ENCODE data around the gene FAM184B.

FAM184B gene

GRCh38 chr4:17758485-17758884 lies 22.9 kb downstream of the FAM184B start:
- Histone ChIP-seq H2BK15ac (ENCODE audit: low read length) (no peak overlapping the region), H4K8ac (ENCODE audit: low read depth, low read length) (no peak overlapping the region), H3K14ac (ENCODE audit: low read length) (no peak overlapping the region), H2BK120ac (ENCODE audit: low read depth, low read length) (no peak overlapping the region), H3K4me3 (ENCODE audit: low read length in 2 of 2) (no peak overlapping the region), H3K27ac (replicated peaks; ENCODE audit: low read length) (no peak overlapping the region), H2AFZ (ENCODE audit: low read length) (no peak overlapping the region), H3K79me1 (ENCODE audit: low read depth, low read length) (no peaks in the 10 kb centered on the region), H2BK12ac (ENCODE audit: low read length) (no peak overlapping the region), H3K36me3 (replicated peaks in 1 of 2; ENCODE audit: control insufficient read depth in 2 of 2, insufficient read depth in 2 of 2, low read length in 2 of 2) (no peaks in the 10 kb centered on the region), H2BK5ac (ENCODE audit: low read length) (no peak overlapping the region), H3K9me3 (replicated peaks in 1 of 2; ENCODE audit: control insufficient read depth in 2 of 2, insufficient read depth in 1 of 2, low read depth in 1 of 2, low read length in 2 of 2) (no peaks in the 10 kb centered on the region), H4K91ac (ENCODE audit: low read depth, low read length, poor library complexity) (no peak overlapping the region), H2AK5ac (ENCODE audit: low read depth, low read length) (no peak overlapping the region), H3K4ac (ENCODE audit: low read length) (no peak overlapping the region), H3K23ac (ENCODE audit: low read depth, low read length, poor library complexity) (no peak overlapping the region), H3K4me2 (ENCODE audit: insufficient read depth, low read length, poor library complexity, severe bottlenecking) (no peak overlapping the region), H3K18ac (ENCODE audit: low read length) (no peak overlapping the region), H3K4me1 (ENCODE audit: control insufficient read depth in 2 of 2, insufficient read depth in 1 of 2, low read depth in 1 of 2, low read length in 2 of 2) (no peaks in the 10 kb centered on the region), H3K9ac (ENCODE audit: low read depth, low read length, poor library complexity) (no peak overlapping the region), H3K27me3 (ENCODE audit: control insufficient read depth in 3 of 3, insufficient read depth in 3 of 3, low read depth in 1 of 3, low read length in 3 of 3) (no peaks in the 10 kb centered on the region)
- WGBS, 2 donors (ENCODE audit: extremely low coverage in 2 of 2, insufficient read length in 2 of 2, insufficient replicate concordance in 1 of 2), result no CpG with 5 or more reads among the region's 5 CpGs
- DNase-seq (ENCODE audit: low spot score), result no peak

DNA sequence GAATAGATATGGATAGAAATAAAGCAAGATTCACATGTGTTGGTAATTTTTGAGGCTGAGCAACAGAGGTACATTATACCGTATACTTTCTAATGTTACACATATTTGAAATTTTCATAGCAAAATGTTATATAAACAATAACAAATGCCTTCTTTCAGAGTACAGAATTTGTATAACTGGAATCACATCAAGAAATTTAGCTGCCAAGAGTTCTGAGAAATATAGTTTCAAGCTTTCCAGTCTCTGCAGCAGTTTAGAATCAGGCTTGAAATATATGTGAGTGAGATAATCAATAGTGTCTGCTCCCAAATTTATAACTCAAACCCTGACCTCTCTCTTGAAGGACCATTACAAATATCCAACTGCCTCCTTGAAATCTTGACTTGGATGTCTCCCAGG lies 23.8 kb downstream of the FAM184B start:
- Histone ChIP-seq H3K18ac (ENCODE audit: low read length) (no peak overlapping the region), H3K14ac (ENCODE audit: low read length) (no peak overlapping the region), H3K79me1 (ENCODE audit: low read depth, low read length) (no peaks in the 10 kb centered on the region), H4K91ac (ENCODE audit: low read depth, low read length, poor library complexity) (no peak overlapping the region), H3K4me1 (ENCODE audit: control insufficient read depth in 2 of 2, insufficient read depth in 1 of 2, low read depth in 1 of 2, low read length in 2 of 2) (no peaks in the 10 kb centered on the region), H3K4me2 (ENCODE audit: insufficient read depth, low read length, poor library complexity, severe bottlenecking) (no peak overlapping the region), H3K9me3 (replicated peaks in 1 of 2; ENCODE audit: control insufficient read depth in 2 of 2, insufficient read depth in 1 of 2, low read depth in 1 of 2, low read length in 2 of 2) (no peaks in the 10 kb centered on the region), H3K23ac (ENCODE audit: low read depth, low read length, poor library complexity) (no peak overlapping the region), H2BK15ac (ENCODE audit: low read length) (no peak overlapping the region), H2BK12ac (ENCODE audit: low read length) (no peak overlapping the region), H2BK120ac (ENCODE audit: low read depth, low read length) (no peak overlapping the region), H3K27me3 (ENCODE audit: control insufficient read depth in 3 of 3, insufficient read depth in 3 of 3, low read depth in 1 of 3, low read length in 3 of 3) (peaks cover 0 to 3% (median 0%) of the 10 kb centered on the region in 3 experiments), H2AFZ (ENCODE audit: low read length) (no peak overlapping the region), H2AK5ac (ENCODE audit: low read depth, low read length) (no peak overlapping the region), H4K8ac (ENCODE audit: low read depth, low read length) (no peak overlapping the region), H2BK5ac (ENCODE audit: low read length) (no peak overlapping the region), H3K27ac (replicated peaks; ENCODE audit: low read length) (no peak overlapping the region), H3K4me3 (ENCODE audit: low read length in 2 of 2) (no peak overlapping the region), H3K4ac (ENCODE audit: low read length) (no peak overlapping the region), H3K9ac (ENCODE audit: low read depth, low read length, poor library complexity) (no peak overlapping the region), H3K36me3 (replicated peaks in 1 of 2; ENCODE audit: control insufficient read depth in 2 of 2, insufficient read depth in 2 of 2, low read length in 2 of 2) (no peaks in the 10 kb centered on the region)
- DNase-seq (ENCODE audit: low spot score), result no peak
- WGBS, 2 donors (ENCODE audit: extremely low coverage in 2 of 2, insufficient read length in 2 of 2, insufficient replicate concordance in 1 of 2), result no CpG with 5 or more reads among the region's 1 CpG

DNA sequence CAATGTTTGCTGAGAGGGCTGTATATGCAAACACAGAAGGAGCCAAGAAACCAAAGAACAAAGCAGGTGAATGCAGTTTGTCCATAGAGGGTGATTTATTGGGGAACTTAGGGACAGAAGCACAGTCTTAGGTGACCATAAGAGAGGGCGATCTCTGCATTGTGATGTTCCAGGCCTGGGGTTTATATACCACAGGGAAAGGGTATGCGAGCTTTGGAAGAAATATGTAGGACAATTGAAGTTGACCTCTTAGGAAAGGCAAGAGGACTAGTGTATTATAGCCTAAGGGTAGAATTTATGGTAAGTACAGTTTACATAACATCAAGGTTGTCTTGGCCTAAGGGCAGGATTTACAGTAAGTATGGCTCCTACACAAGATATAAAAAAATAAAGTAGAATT lies 27.8 kb downstream of the FAM184B start:
- peaks cover 0 to 3% (median 0%) of the 10 kb centered on the region in 3 experiments for H3K27me3 ChIP-seq (ENCODE audit: control insufficient read depth in 3 of 3, insufficient read depth in 3 of 3, low read depth in 1 of 3, low read length in 3 of 3)
- H3K4me2 ChIP-seq (ENCODE audit: insufficient read depth, low read length, poor library complexity, severe bottlenecking), result no peak overlapping the region
- H2BK15ac ChIP-seq (ENCODE audit: low read length), result no peak overlapping the region
- H4K91ac ChIP-seq (ENCODE audit: low read depth, low read length, poor library complexity), result no peak overlapping the region
- H3K9ac ChIP-seq (ENCODE audit: low read depth, low read length, poor library complexity), result no peak overlapping the region
- no peak overlapping the region for H3K23ac ChIP-seq (ENCODE audit: low read depth, low read length, poor library complexity)
- no peaks in the 10 kb centered on the region for H3K4me1 ChIP-seq (ENCODE audit: control insufficient read depth in 2 of 2, insufficient read depth in 1 of 2, low read depth in 1 of 2, low read length in 2 of 2)
- no peaks in the 10 kb centered on the region for H3K9me3 ChIP-seq (replicated peaks in 1 of 2; ENCODE audit: control insufficient read depth in 2 of 2, insufficient read depth in 1 of 2, low read depth in 1 of 2, low read length in 2 of 2)
- no peaks in the 10 kb centered on the region for H3K79me1 ChIP-seq (ENCODE audit: low read depth, low read length)
- no peak overlapping the region for H2BK120ac ChIP-seq (ENCODE audit: low read depth, low read length)
- no peak overlapping the region for H3K18ac ChIP-seq (ENCODE audit: low read length)
- H3K14ac ChIP-seq (ENCODE audit: low read length), result no peak overlapping the region
- H3K4ac ChIP-seq (ENCODE audit: low read length), result no peak overlapping the region
- H2BK12ac ChIP-seq (ENCODE audit: low read length), result no peak overlapping the region
- no peak for DNase-seq (ENCODE audit: low spot score)
- H3K4me3 ChIP-seq (ENCODE audit: low read length in 2 of 2), result no peak overlapping the region
- H2AFZ ChIP-seq (ENCODE audit: low read length), result no peak overlapping the region
- H3K27ac ChIP-seq (replicated peaks; ENCODE audit: low read length), result no peak overlapping the region
- no peak overlapping the region for H4K8ac ChIP-seq (ENCODE audit: low read depth, low read length)
- WGBS, 2 donors (ENCODE audit: extremely low coverage in 2 of 2, insufficient read length in 2 of 2, insufficient replicate concordance in 1 of 2), result no CpG with 5 or more reads among the region's 2 CpGs
- no peaks in the 10 kb centered on the region for H3K36me3 ChIP-seq (replicated peaks in 1 of 2; ENCODE audit: control insufficient read depth in 2 of 2, insufficient read depth in 2 of 2, low read length in 2 of 2)
- no peak overlapping the region for H2AK5ac ChIP-seq (ENCODE audit: low read depth, low read length)
- no peak overlapping the region for H2BK5ac ChIP-seq (ENCODE audit: low read length)

- Histone ChIP-seq H3K14ac (ENCODE audit: low read length) (no peak overlapping the region), H3K79me1 (ENCODE audit: low read depth, low read length) (no peaks in the 10 kb centered on the region), H4K91ac (ENCODE audit: low read depth, low read length, poor library complexity) (no peak overlapping the region)
These were observed 40.7 kb downstream of the FAM184B start for GRCh38 chr4:17740702-17741101.

More at GRCh38 chr4:17740702-17741101, 40.7 kb downstream of the FAM184B start:
- Histone ChIP-seq H3K18ac (ENCODE audit: low read length) (no peak overlapping the region), H2BK120ac (ENCODE audit: low read depth, low read length) (no peak overlapping the region), H3K4me1 (ENCODE audit: control insufficient read depth in 2 of 2, insufficient read depth in 1 of 2, low read depth in 1 of 2, low read length in 2 of 2) (no peaks in the 10 kb centered on the region), H3K23ac (ENCODE audit: low read depth, low read length, poor library complexity) (no peak overlapping the region), H3K27ac (replicated peaks; ENCODE audit: low read length) (no peak overlapping the region), H2BK15ac (ENCODE audit: low read length) (no peak overlapping the region), H2AK5ac (ENCODE audit: low read depth, low read length) (no peak overlapping the region), H3K36me3 (replicated peaks in 1 of 2; ENCODE audit: control insufficient read depth in 2 of 2, insufficient read depth in 2 of 2, low read length in 2 of 2) (no peaks in the 10 kb centered on the region), H3K4me3 (ENCODE audit: low read length in 2 of 2) (no peak overlapping the region), H3K9me3 (replicated peaks in 1 of 2; ENCODE audit: control insufficient read depth in 2 of 2, insufficient read depth in 1 of 2, low read depth in 1 of 2, low read length in 2 of 2) (no peaks in the 10 kb centered on the region), H2BK5ac (ENCODE audit: low read length) (no peak overlapping the region), H3K27me3 (ENCODE audit: control insufficient read depth in 3 of 3, insufficient read depth in 3 of 3, low read depth in 1 of 3, low read length in 3 of 3) (peaks cover 0 to 3% (median 0%) of the 10 kb centered on the region in 3 experiments), H3K9ac (ENCODE audit: low read depth, low read length, poor library complexity) (no peak overlapping the region), H3K4me2 (ENCODE audit: insufficient read depth, low read length, poor library complexity, severe bottlenecking) (no peak overlapping the region), H3K4ac (ENCODE audit: low read length) (no peak overlapping the region), H2AFZ (ENCODE audit: low read length) (no peak overlapping the region), H4K8ac (ENCODE audit: low read depth, low read length) (no peak overlapping the region), H2BK12ac (ENCODE audit: low read length) (no peak overlapping the region)
- WGBS, 2 donors (ENCODE audit: extremely low coverage in 2 of 2, insufficient read length in 2 of 2, insufficient replicate concordance in 1 of 2), result no CpG with 5 or more reads among the region's 4 CpGs
- DNase-seq (ENCODE audit: low spot score), result no peak
